HUES6 (cell line): Measurements from ENCODE around the gene NEUROG3.
"Not testable (repeated sequence)": the region's sequence is repeated elsewhere in the genome, so short reads cannot be mapped to it uniquely, and the experiment has no call there.

Experiments
- H3K27ac ChIP-seq: 2 replicates; pipeline ENCODE4 v1.7.0; 2013; ENCODE audit warnings: low read depth, mild to moderate bottlenecking, low read length, inconsistent platforms
- H3K27me3 ChIP-seq: 2 replicates; pipeline ENCODE4 v1.6.1; 2013; ENCODE audit warnings: low read length; ENCODE audit not compliant: control insufficient read depth, insufficient read depth
- H3K36me3 ChIP-seq: 2 replicates; pipeline ENCODE4 v1.6.1; 2013; ENCODE audit warnings: low read length; ENCODE audit not compliant: control insufficient read depth, insufficient read depth
- H3K4me1 ChIP-seq: 2 replicates; pipeline ENCODE4 v1.6.1; 2013; ENCODE audit warnings: low read length; ENCODE audit not compliant: control insufficient read depth, insufficient read depth
- H3K4me3 ChIP-seq: 2 replicates; pipeline ENCODE4 v1.5.1; 2013; ENCODE audit warnings: low read depth, low read length
- H3K9ac ChIP-seq: one replicate; pipeline ENCODE4 v1.6.1; 2013; ENCODE audit warnings: mild to moderate bottlenecking, low read length
- H3K9me3 ChIP-seq: 2 replicates; pipeline ENCODE4 v1.6.1; 2013; ENCODE audit warnings: low read depth, low read length; ENCODE audit not compliant: control insufficient read depth, insufficient read depth

Gene NEUROG3

DNA sequence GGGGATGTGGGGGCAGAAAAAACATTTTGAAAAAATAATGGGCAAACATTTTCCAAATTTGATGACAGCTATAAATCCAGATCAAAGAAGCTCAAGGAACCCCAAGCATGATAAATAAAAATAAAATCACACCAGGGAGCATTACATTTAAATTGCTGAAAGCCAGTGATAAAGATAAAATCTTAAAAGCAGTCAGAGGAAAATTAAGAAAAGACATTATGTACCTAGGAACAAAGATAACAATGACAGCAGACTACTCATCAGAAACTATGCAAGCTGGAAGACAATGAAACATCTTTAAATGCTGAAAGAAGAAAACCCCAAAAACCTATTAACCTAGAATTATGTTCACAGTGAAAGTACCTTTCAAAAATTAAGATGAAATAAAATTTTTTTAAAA lies 23.3 kb downstream of the NEUROG3 start:
- Histone ChIP-seq H3K36me3 (no peaks in the 10 kb centered on the region), H3K9me3 (peaks cover 29% of the 10 kb centered on the region), H3K9ac (no peak overlapping the region), H3K27ac (no peak overlapping the region), H3K4me1 (no peaks in the 10 kb centered on the region), H3K27me3 (peaks cover 17% of the 10 kb centered on the region), H3K4me3 (no peak overlapping the region)

DNA sequence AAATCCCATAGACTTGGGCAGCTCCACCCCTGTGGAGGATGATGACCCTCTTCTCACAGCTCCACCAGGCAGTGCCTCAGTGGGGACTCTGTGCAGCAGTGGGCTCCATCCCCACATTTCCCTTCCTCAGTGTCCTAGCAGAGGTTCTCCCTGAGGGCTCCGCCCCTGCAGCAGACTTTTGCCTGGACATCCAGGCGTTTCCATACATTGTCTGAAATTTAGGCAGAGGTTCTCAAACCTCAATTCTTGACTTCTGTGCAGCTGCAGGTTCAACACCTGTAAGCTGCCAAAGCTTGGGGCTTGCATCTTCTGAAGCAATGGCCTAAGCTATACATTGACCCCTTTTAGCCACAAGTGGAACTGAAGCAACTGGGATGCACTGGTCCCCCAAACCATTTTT lies 31.8 kb downstream of the NEUROG3 start:
- peaks cover 36% of the 10 kb centered on the region for H3K9me3 ChIP-seq
- no peaks in the 10 kb centered on the region for H3K4me1 ChIP-seq
- no peaks in the 10 kb centered on the region for H3K27me3 ChIP-seq
- no peak overlapping the region for H3K4me3 ChIP-seq
- H3K27ac ChIP-seq: no peak overlapping the region
- no peak overlapping the region for H3K9ac ChIP-seq
- H3K36me3 ChIP-seq: no peaks in the 10 kb centered on the region

DNA sequence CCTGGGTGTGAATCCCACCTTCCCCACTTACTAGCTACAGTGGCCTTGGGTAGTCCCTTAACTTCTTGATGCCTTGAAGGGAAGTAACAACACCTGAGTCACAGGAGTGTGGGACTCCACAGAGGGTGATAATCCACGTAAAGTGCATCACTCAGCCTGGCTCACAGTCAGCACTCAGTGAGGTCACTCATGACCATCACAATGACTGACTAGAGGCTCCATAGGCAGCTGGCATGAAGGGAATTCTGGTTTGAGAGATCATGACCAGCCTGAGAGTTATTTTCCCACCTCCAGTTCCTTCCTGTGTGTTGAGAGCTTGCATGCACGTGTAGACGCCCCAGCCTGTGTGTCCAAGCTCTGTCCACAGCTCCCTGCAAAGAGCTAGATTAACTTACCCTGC lies 34.8 kb downstream of the NEUROG3 start:
- Histone ChIP-seq H3K27me3 (peaks cover 6% of the 10 kb centered on the region; the same call in 1 of the 2 replicates), H3K4me1 (no peaks in the 10 kb centered on the region)

DNA sequence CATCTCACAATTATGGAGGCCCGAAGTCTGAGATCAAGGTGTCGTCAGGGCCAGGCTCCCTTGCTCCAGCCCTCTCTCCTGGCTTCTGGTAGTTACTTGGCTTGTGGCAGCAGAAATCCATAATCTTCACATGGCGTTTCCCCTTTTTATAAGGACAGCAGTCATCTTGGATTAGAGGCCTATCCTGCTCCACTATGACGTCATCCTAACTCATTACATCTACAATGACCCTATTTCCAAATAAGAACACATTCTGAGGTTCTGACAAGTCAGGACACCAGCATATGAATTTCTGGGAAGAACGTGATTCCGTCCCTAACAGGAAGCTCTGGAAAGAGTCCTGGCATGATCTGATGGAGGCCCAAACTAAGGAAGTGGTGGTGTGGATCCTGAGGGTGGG lies 35.8 kb downstream of the NEUROG3 start:
- peaks cover 6% of the 10 kb centered on the region; the same call in 1 of the 2 replicates for H3K27me3 ChIP-seq
- no peak overlapping the region for H3K4me3 ChIP-seq
- H3K9me3 ChIP-seq: peaks cover 29% of the 10 kb centered on the region
- no peak overlapping the region for H3K27ac ChIP-seq
- no peaks in the 10 kb centered on the region for H3K4me1 ChIP-seq
- H3K9ac ChIP-seq: no peak overlapping the region
- H3K36me3 ChIP-seq: no peaks in the 10 kb centered on the region

More for the DNA sequence above, 34.8 kb downstream of the NEUROG3 start:
- no peaks in the 10 kb centered on the region for H3K36me3 ChIP-seq
- no peak overlapping the region for H3K9ac ChIP-seq
- H3K4me3 ChIP-seq: no peak overlapping the region
- no peak overlapping the region for H3K27ac ChIP-seq
- peaks cover 35% of the 10 kb centered on the region for H3K9me3 ChIP-seq

DNA sequence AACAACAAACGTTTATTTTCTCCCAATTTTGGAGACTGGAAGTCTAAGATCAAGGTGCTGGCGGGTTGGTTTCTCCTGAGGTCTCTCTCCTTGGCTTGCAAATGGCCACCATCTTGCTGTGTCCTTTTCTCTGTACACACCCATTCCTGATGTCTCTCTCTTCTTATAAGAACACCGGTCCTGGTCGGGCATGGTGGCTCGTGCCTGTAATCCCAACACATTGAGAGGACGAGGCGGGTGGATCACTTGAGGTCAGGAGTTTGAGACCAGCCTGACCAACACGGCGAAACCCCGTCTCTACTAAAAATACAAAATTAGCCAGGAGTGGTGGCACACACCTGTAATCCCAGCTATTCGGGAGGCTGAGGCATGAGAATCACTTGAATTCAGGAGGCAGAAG lies 36.7 kb downstream of the NEUROG3 start:
- H3K4me1 ChIP-seq, H3K27ac ChIP-seq, H3K36me3 ChIP-seq, H3K4me3 ChIP-seq, H3K9ac ChIP-seq, H3K27me3 ChIP-seq: not testable (repeated sequence)
- H3K9me3 ChIP-seq: peaks cover 24% of the 10 kb centered on the region

DNA sequence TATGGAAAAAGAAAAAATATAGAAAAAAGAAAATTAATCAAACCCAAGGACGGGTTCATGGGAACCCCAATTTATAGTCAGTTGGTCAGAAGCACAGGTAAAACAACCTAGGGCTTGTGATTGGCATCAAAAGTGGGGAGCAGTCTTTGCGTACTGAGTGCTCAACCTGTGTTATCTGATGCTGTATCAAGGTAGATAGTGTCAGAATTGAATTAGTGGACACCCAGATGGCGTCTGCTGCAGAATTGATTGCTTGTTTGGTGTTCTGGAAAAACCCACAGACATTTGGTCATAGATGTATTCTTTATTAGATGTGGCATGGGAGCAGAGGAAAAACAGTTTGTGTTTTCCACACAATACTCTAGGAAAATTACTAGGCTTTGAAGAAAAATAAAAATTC lies 39.6 kb downstream of the NEUROG3 start:
- Histone ChIP-seq H3K9me3 (peaks cover 8% of the 10 kb centered on the region; the same call in 1 of the 2 replicates), H3K9ac (no peak overlapping the region), H3K4me3 (no peak overlapping the region), H3K4me1 (no peaks in the 10 kb centered on the region), H3K27me3 (peaks cover 6% of the 10 kb centered on the region; the same call in 1 of the 2 replicates), H3K36me3 (no peaks in the 10 kb centered on the region), H3K27ac (no peak overlapping the region)

DNA sequence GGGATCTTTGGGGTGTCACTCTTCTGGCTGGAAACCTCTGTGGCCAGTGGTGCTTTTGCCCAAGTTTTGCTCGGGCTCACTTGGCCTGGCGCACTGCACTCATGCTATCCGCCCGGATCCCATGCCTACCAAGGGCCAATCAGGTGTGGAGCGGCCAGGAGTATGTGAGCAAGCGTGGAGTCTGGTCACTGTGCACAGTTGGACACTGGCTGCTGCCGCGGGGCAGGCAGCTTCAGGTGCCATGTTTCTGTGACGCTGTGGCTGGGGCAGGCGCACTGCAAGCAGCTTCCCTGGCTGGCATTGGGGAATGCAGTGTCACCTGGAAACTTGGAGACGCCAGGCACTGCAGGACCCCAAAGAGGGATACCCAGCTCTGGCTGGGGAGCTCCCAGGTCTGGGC lies 45.3 kb downstream of the NEUROG3 start:
- no peak overlapping the region for H3K27ac ChIP-seq
- no peak overlapping the region for H3K4me3 ChIP-seq
- 0 out of 2 replicates have a peak, but pooled peaks cover 3% of the 10 kb centered on the region for H3K27me3 ChIP-seq
- no peak overlapping the region for H3K9ac ChIP-seq
- no peaks in the 10 kb centered on the region for H3K36me3 ChIP-seq
- H3K9me3 ChIP-seq: peaks cover 3% of the 10 kb centered on the region; the same call in 1 of the 2 replicates
- H3K4me1 ChIP-seq: no peaks in the 10 kb centered on the region
